HCT116 (cell line): ENCODE results near the gene AP5M1. TPM values are rescaled to one million over a fixed set of nuclear protein-coding genes. Genes with fewer than 3 reads are reported as not detected.

Experiments used
- ATAC-seq: fragments of 200-7000 bp; cut with Tn5 transposase; 2 replicates; pipeline ENCODE4 v1.9.1; 2020; ENCODE audit warnings: mild to moderate bottlenecking, moderate library complexity
- BruUV-seq: library from RNA; stranded (reverse); fragments of 400-500 nt; replicated peaks from 2 replicates; lab custom pipeline; 2021; lab: Mats Ljungman, UMichigan
- CTCF ChIA-PET: fragments of 300-600 bp; sonication (Branson Sonifier 250); formaldehyde crosslinking; loops from one replicate; lab custom pipeline; 2021; ENCODE audit warnings: antibody characterized with exemption; lab: Charles Lee
- POLR2A ChIA-PET: fragments of 300-600, 350-600 bp; sonication (Branson Sonifier 250); formaldehyde crosslinking; loops from one replicate; lab custom pipeline; 2021; ENCODE audit warnings: antibody characterized with exemption; lab: Charles Lee
- RAD21 ChIA-PET, 2 experiments: fragments of 300-600 bp; sonication (Branson Sonifier 250); formaldehyde crosslinking; loops; one replicate each; lab custom pipeline; 2023; ENCODE audit warnings: low total read pairs in 2 of 2; ENCODE audit not compliant: uncharacterized antibody in 2 of 2, unreplicated experiment in 2 of 2, low non-redundant PET in 1 of 2; lab: Charles Lee
- DNase-seq: peaks from one replicate; pipeline ENCODE4 v3.0.0-alpha.2; 2010; ENCODE audit warnings: low read depth, low spot score
- H2AFZ ChIP-seq: fragments of 200-600 bp; shearing (Covaris generic), sonication (generic); 2 replicates; pipeline ENCODE4 v1.6.1; 2017; ENCODE audit warnings: low read depth, mixed run types, mixed read lengths, antibody characterized with exemption, low read length; ENCODE audit not compliant: poor library complexity, severe bottlenecking
- H3K27ac ChIP-seq: 2 replicates; pipeline ENCODE4 v1.5.1; 2012; ENCODE audit warnings: low read depth, low read length
- H3K27me3 ChIP-seq: fragments of 200-600 bp; sonication (generic); 2 replicates; pipeline ENCODE4 v1.6.1; 2016; ENCODE audit warnings: mixed run types, low read length, mixed read lengths; ENCODE audit not compliant: insufficient read depth
- H3K36me3 ChIP-seq, 2 experiments: fragments of 200-500 bp in 1 of 2; fragments of 200-600 bp in 1 of 2; sonication (Bioruptor generic) in 1 of 2; sonication (generic) in 1 of 2; 2 replicates each; pipeline versions ENCODE4 v1.5.1 to v1.6.1; 2014 to 2016; ENCODE audit warnings: low read length in 2 of 2, inconsistent platforms in 1 of 2, mixed read lengths in 1 of 2, mixed run types in 1 of 2; ENCODE audit not compliant: insufficient read depth in 2 of 2, control insufficient read depth in 1 of 2
- H3K4me1 ChIP-seq, 2 experiments: fragments of 200-600 bp in 1 of 2; sonication (generic) in 1 of 2; 2 replicates each; pipeline versions ENCODE4 v1.5.1 to v1.6.1; 2012 to 2017; ENCODE audit warnings: low read length in 2 of 2, inconsistent platforms in 1 of 2, mild to moderate bottlenecking in 1 of 2, mixed read lengths in 1 of 2, mixed run types in 1 of 2, moderate library complexity in 1 of 2; ENCODE audit not compliant: insufficient read depth in 2 of 2, control insufficient read depth in 1 of 2
- H3K4me2 ChIP-seq: fragments of 200-600 bp; sonication (generic); 2 replicates; pipeline ENCODE4 v1.6.1; 2017; ENCODE audit warnings: mixed run types, low read length, mixed read lengths
- H3K4me3 ChIP-seq, 2 experiments: fragments of 200-600 bp in 1 of 2; sonication (generic) in 1 of 2; replicated peaks in 1 of 2; 2 replicates each; pipeline ENCODE4 v1.5.1; 2011 to 2016; ENCODE audit warnings: low read length in 2 of 2, control low read depth in 1 of 2, low read depth in 1 of 2, mild to moderate bottlenecking in 1 of 2, mixed read lengths in 1 of 2, mixed run types in 1 of 2
- H3K79me2 ChIP-seq: fragments of 200-600 bp; sonication (generic); 2 replicates; pipeline ENCODE4 v1.6.1; 2017; ENCODE audit warnings: mild to moderate bottlenecking, mixed run types, low read length, moderate library complexity, mixed read lengths; ENCODE audit not compliant: insufficient read depth
- H3K9ac ChIP-seq: fragments of 200-600 bp; sonication (generic); 2 replicates; pipeline ENCODE4 v1.6.1; 2016; ENCODE audit warnings: low read length, mixed read lengths
- H3K9me2 ChIP-seq: fragments of 200-600 bp; sonication (generic), shearing (Covaris generic); 2 replicates; pipeline ENCODE4 v1.6.1; 2017; ENCODE audit warnings: mixed run types, mild to moderate bottlenecking, moderate library complexity; ENCODE audit not compliant: insufficient read depth
- H3K9me3 ChIP-seq, 2 experiments: fragments of 200-500 bp in 1 of 2; fragments of 200-600 bp in 1 of 2; sonication (Bioruptor generic) in 1 of 2; sonication (generic) in 1 of 2; 2 replicates each; pipeline ENCODE4 v1.6.1; 2014 to 2017; ENCODE audit warnings: low read length in 2 of 2, mixed read lengths in 2 of 2, inconsistent platforms in 1 of 2, low read depth in 1 of 2, mild to moderate bottlenecking in 1 of 2, mixed run types in 1 of 2, moderate library complexity in 1 of 2; ENCODE audit not compliant: control insufficient read depth in 1 of 2, insufficient read depth in 1 of 2
- H4K20me1 ChIP-seq: fragments of 200-600 bp; sonication (generic), shearing (Covaris generic); 2 replicates; pipeline ENCODE4 v1.6.1; 2017; ENCODE audit warnings: mixed run types, mild to moderate bottlenecking, moderate library complexity; ENCODE audit not compliant: insufficient read depth
- ATF3 ChIP-seq: IDR thresholded peaks from 2 replicates; pipeline ENCODE4 v1.6.1; 2012
- CBX3 ChIP-seq: IDR thresholded peaks from 2 replicates; pipeline ENCODE4 v1.6.1; 2012; ENCODE audit warnings: low read depth
- CEBPB ChIP-seq: IDR thresholded peaks from 2 replicates; pipeline ENCODE4 v1.6.1; 2012; ENCODE audit warnings: low read depth
- EGR1 ChIP-seq: IDR thresholded peaks from 2 replicates; pipeline ENCODE4 v1.6.1; 2012; ENCODE audit warnings: low read depth
- ELF1 ChIP-seq: IDR thresholded peaks from 2 replicates; pipeline ENCODE4 v1.6.1; 2012; ENCODE audit warnings: low read depth, borderline replicate concordance
- EZH2 ChIP-seq: fragments of 200-600 bp; sonication (generic); IDR thresholded peaks from 2 replicates; pipeline ENCODE4 v1.6.1; 2017; ENCODE audit warnings: antibody characterized with exemption, mixed run types
- EZH2phosphoT487 ChIP-seq: fragments of 200-600 bp; IDR thresholded peaks from 2 replicates; pipeline ENCODE4 v1.6.1; 2018; ENCODE audit warnings: antibody characterized with exemption, borderline replicate concordance
- JUND ChIP-seq: IDR thresholded peaks from 2 replicates; pipeline ENCODE4 v1.6.1; 2012
- MAX ChIP-seq: IDR thresholded peaks from 2 replicates; pipeline ENCODE4 v1.6.1; 2012
- POLR2A ChIP-seq: IDR thresholded peaks from 2 replicates; pipeline ENCODE4 v1.7.0; 2011; ENCODE audit warnings: borderline replicate concordance; ENCODE audit not compliant: insufficient read depth, insufficient read length; ENCODE audit errors: extremely low read depth
- RAD21 ChIP-seq: IDR thresholded peaks from 2 replicates; pipeline ENCODE4 v1.6.1; 2012; ENCODE audit warnings: low read depth, mild to moderate bottlenecking
- REST ChIP-seq: IDR thresholded peaks from 2 replicates; pipeline ENCODE4 v1.6.1; 2012; ENCODE audit warnings: low read depth
- SIN3A ChIP-seq: IDR thresholded peaks from 2 replicates; pipeline ENCODE4 v1.6.1; 2012; ENCODE audit warnings: low read depth
- SP1 ChIP-seq: IDR thresholded peaks from 2 replicates; pipeline ENCODE4 v1.6.1; 2012; ENCODE audit warnings: low read depth
- SRF ChIP-seq: IDR thresholded peaks from 2 replicates; pipeline ENCODE4 v1.6.1; 2012; ENCODE audit warnings: low read depth
- TCF7L2 ChIP-seq: IDR thresholded peaks from 2 replicates; pipeline ENCODE4 v1.7.0; 2011; ENCODE audit warnings: borderline replicate concordance, inconsistent platforms; ENCODE audit not compliant: insufficient read depth, insufficient read length; ENCODE audit errors: extremely low read depth
- YY1 ChIP-seq: IDR thresholded peaks from 2 replicates; pipeline ENCODE4 v1.6.1; 2011; ENCODE audit warnings: low read length, low read depth, moderate library complexity, mild to moderate bottlenecking; ENCODE audit not compliant: insufficient replicate concordance; ENCODE audit errors: extremely low read depth
- ZFX ChIP-seq: fragments of 450-650 bp; IDR thresholded peaks from 2 replicates; pipeline ENCODE4 v1.6.1; 2017
- ZNF274 ChIP-seq: fragments of 200-500 bp; sonication (Bioruptor generic); IDR thresholded peaks from 2 replicates; pipeline ENCODE4 v1.6.1; 2014; ENCODE audit warnings: mild to moderate bottlenecking, low read depth, low read length, inconsistent platforms
- intact Hi-C: fragments of 100-400 bp; cut with micrococcal nuclease; formaldehyde crosslinking; loops from 2 replicates; pipeline ENCODE4 v1.10.0; 2022
- total RNA-seq: library from RNA; stranded (reverse); gene quantifications from one replicate; pipeline ENCODE4 v1.2.1, GENCODE V29; 2021; ENCODE audit not compliant: unreplicated experiment

The AP5M1 gene
- total RNA-seq, 1 experiment from 2014 or later: 25.3 TPM

DNA sequence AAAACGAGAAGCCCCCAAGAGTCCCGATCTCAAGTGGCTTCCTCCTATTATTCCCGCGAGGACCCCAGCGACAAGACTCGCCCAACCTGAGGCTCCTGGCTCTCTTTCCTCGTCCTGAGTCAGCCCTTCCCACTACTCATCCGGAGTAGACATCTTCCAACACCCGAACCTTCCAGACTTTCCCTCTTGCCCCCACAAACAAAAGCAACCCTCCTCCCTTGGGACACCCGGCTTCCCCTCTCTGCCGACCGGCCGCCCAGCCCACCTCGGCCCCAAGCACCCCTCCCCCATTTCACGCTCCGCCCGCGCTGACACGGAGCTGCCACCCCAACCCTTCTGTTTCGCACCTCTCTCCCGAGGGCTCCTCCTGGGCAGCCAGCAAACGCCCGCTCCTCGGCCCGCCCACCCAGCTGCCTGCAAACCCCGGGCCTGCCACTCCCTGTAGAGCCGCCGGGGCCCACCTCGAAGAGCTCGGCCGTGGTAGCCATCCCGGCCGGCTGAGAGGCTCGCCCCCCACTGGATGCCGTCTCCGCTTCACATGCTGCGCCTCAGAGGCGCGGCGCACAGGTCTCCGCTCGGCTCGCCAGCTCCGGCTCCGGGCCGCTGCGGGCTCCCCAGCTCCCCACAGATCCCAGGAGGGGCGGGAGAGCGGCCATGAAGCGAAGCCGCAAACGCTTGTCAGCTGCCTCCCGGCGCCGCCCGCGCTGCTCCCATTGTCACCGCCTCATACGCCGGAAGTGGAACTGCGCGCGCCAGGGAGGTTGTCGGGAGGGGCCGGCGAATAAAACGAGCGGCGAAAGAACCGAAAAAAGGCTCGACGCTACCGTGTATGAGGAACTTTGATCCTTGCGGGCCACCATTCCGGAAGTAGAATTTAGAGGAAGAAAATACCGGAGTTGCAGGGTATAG lies at the start of gene AP5M1, which contains the start of gene EXOC5 (continued):
- TF ChIP-seq MAX: peak; percentile 89
- TF ChIP-seq SIN3A: peak; percentile 91
- peak; percentile 36; the same call in 1 of the 2 replicates for TF ChIP-seq SP1
- TF ChIP-seq TCF7L2: peak; percentile 93
- peak; percentile 41; the same call in 1 of the 2 replicates for TF ChIP-seq JUND
- TF ChIP-seq CBX3: 0 out of 2 replicates have a peak, but pooled peaks have one; percentile 56
- TF ChIP-seq POLR2A: peak; percentile 56
- peak; percentile 74 for TF ChIP-seq ZFX
- no peak for TF ChIP-seq ZNF274
- no peak for TF ChIP-seq EGR1
- TF ChIP-seq YY1: peak; percentile 82
- TF ChIP-seq, all 23 proteins: peak for 12

GRCh38 chr14:57221931-57222330 lies 46.8 kb upstream of the AP5M1 start:
- Histone ChIP-seq H3K9ac (no peak overlapping the region), H3K4me3 (no peak overlapping the region), H3K27ac (no peak overlapping the region), H3K36me3 (peaks cover 0 to 8% of the 10 kb centered on the region in 2 experiments; a peak in 1 of 4 replicates), H4K20me1 (0 out of 2 replicates have a peak, but pooled peaks cover 1% of the 10 kb centered on the region), H3K9me2 (no peaks in the 10 kb centered on the region), H3K9me3 (no peaks in the 10 kb centered on the region), H3K27me3 (no peaks in the 10 kb centered on the region), H3K4me2 (no peak overlapping the region), H3K4me1 (no peaks in the 10 kb centered on the region)
- intact Hi-C loops: loop anchor here (1.0 kb wide), 1 partner anchor 14 kb away; no protein-coding TSS in a partner anchor
- ChIA-PET POLR2A (no interaction called here), RAD21 (no interaction called here), CTCF (no interaction called here)
- no peak for DNase-seq
- TF ChIP-seq EZH2phosphoT487 (no peak), SP1 (no peak), REST (no peak), EGR1 (no peak), ELF1 (no peak), ZNF274 (no peak), SRF (no peak), EZH2 (no peak), CEBPB (no peak), ATF3 (no peak), RAD21 (no peak)
- TF ChIP-seq, all 23 proteins: peak for 0
- ATAC-seq: no peak
- Histone ChIP-seq H3K79me2 (0 out of 2 replicates have a peak, but pooled peaks cover 3% of the 10 kb centered on the region), H2AFZ (no peak overlapping the region)
- BruUV-seq: no TSS peak
